Nasal cavity respiratory epithelium epithelial cell of viscerocranial mucosa (primary cell): ENCODE measurements around the gene SPAG4. TPM values are rescaled to one million over a fixed set of nuclear protein-coding genes. Genes with fewer than 3 reads are reported as not detected.

ENCODE experiments used
- total RNA-seq: library from RNA; depleted of rRNA; stranded (reverse); fragments of >200 nt; gene quantifications from 2 replicates; pipeline ENCODE4 v1.2.3, GENCODE V29; 2014

The SPAG4 gene
- 3.2 and 5.1 TPM in 2 replicates for total RNA-seq

DNA sequence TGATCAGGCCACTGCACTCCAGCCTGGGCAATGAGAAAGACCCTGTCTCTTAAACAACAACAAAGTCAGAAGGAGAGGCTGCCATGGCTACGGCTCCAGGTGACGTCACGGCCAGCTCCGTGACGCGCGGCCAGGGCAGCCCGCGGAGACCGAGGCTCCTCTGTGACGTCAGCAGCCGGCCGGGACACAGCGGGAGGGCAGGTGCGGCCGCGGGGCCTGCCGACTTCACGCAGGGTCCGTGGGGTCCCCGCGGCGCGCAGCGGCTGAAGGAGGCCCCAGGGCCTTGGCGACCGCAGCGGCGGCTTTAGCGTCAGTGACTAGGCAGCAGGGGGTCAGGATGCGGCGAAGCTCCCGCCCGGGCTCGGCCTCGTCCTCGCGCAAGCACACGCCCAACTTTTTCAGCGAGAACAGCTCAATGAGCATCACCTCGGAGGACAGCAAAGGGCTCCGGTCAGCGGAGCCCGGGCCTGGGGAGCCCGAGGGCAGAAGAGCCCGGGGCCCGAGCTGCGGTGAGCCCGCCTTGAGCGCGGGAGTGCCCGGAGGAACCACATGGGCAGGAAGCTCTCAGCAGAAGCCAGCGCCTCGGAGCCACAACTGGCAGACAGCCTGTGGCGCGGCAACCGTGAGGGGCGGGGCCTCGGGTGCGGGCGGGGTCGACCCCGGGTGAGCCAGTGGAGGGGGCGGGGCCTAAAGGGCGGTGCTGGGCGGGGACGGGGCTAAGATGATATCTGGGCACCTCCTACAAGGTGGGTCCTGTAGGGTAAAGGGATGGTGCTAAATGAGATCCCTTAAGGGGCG is at the start of gene SPAG4:
Gene SPAG4, plus strand, starts transcription at position 163 of the 798 bp plus-strand sequence. Its CDS starts 175 bp downstream, at position 338.

GRCh38 chr20:35664466-35665206 is 49.0 kb downstream of the SPAG4 start, which contains the start of the genes CPNE1 and RBM12:
TSS of gene CPNE1 (minus strand) at chr20:35664900. CDS start at chr20:35632923, 31,977 bp downstream.
TSS of gene RBM12 (minus strand) at chr20:35664900. CDS start at chr20:35655322, 9,578 bp downstream.

Other genes starting within 250 kb of the SPAG4 start
- gene UQCC1, start 203.9 kb upstream of the SPAG4 start, total RNA-seq: 19.1 and 38.0 TPM in 2 replicates
- under 0.01 and 0.64 TPM in 2 replicates for gene GDF5, start 177.6 kb upstream of the SPAG4 start, total RNA-seq
- gene CEP250, start 160.2 kb upstream of the SPAG4 start, total RNA-seq: 18.1 and 63.6 TPM in 2 replicates
- not detected in 2 replicates for gene C20orf173, start 86.2 kb upstream of the SPAG4 start, total RNA-seq
- gene ERGIC3, start 73.8 kb upstream of the SPAG4 start, total RNA-seq: 335 and 341 TPM in 2 replicates
- gene CPNE1, start 49.1 kb downstream of the SPAG4 start, total RNA-seq: 99.6 and 127 TPM in 2 replicates
- gene RBM12, start 49.1 kb downstream of the SPAG4 start, total RNA-seq: 40.0 and 57.0 TPM in 2 replicates
- 37.9 and 46.5 TPM in 2 replicates for gene NFS1, start 83.5 kb downstream of the SPAG4 start, total RNA-seq
- gene ROMO1, start 83.6 kb downstream of the SPAG4 start, total RNA-seq: 58.1 and 158 TPM in 2 replicates
- 353 and 369 TPM in 2 replicates for gene RBM39, start 126.4 kb downstream of the SPAG4 start, total RNA-seq
- 24.3 and 34.5 TPM in 2 replicates for gene PHF20, start 156.2 kb downstream of the SPAG4 start, total RNA-seq